CD4-positive, alpha-beta memory T cell (primary cell): ENCODE measurements around the gene RHOA. TPM values are rescaled to one million over a fixed set of nuclear protein-coding genes. Genes with fewer than 3 reads are reported as not detected.

ENCODE experiments used
- CTCF ChIA-PET: fragments of 350-600 bp; sonication (Branson Sonifier 250); formaldehyde crosslinking; loops from one replicate; lab custom pipeline; 2021; ENCODE audit warnings: inconsistent platforms; ENCODE audit not compliant: partially characterized antibody; lab: Charles Lee
- POLR2A ChIA-PET: fragments of 350-600 bp; sonication (Branson Sonifier 250); formaldehyde crosslinking; loops from one replicate; lab custom pipeline; 2021; ENCODE audit not compliant: partially characterized antibody; lab: Charles Lee
- DNase-seq, 5 donors: peaks; one replicate each; pipeline versions ENCODE4 v3.0.0 to v3.0.0-alpha.2; 2020 to 2022; ENCODE audit warnings: mixed read lengths in 1 of 5
- H3K27ac ChIP-seq: one replicate; pipeline ENCODE4 v1.7.0; 2013; ENCODE audit warnings: low read depth, low read length
- H3K27me3 ChIP-seq: 2 replicates; pipeline ENCODE4 v1.7.0; 2013; ENCODE audit warnings: mild to moderate bottlenecking, low read length, moderate library complexity; ENCODE audit not compliant: insufficient read depth
- H3K36me3 ChIP-seq: 2 replicates; pipeline ENCODE4 v1.7.0; 2013; ENCODE audit warnings: mild to moderate bottlenecking, low read length, moderate library complexity; ENCODE audit not compliant: insufficient read depth
- H3K4me1 ChIP-seq: 2 replicates; pipeline ENCODE4 v1.7.0; 2013; ENCODE audit warnings: mild to moderate bottlenecking, low read length, moderate library complexity; ENCODE audit not compliant: insufficient read depth
- H3K4me3 ChIP-seq, 2 donors: one replicate each; pipeline ENCODE4 v1.7.0; 2013; ENCODE audit warnings: low read length in 2 of 2, mild to moderate bottlenecking in 1 of 2
- H3K9me3 ChIP-seq, 2 donors: one replicate each; pipeline ENCODE4 v1.7.0; 2013; ENCODE audit warnings: low read length in 2 of 2, control low read depth in 1 of 2; ENCODE audit not compliant: control insufficient read depth in 1 of 2
- H3K27ac Mint-ChIP-seq, 7 donors: one replicate each; pipeline ENCODE4 v1.8.0; 2020 to 2021; ENCODE audit warnings: mixed read lengths in 7 of 7, mild to moderate bottlenecking in 6 of 7, inconsistent platforms in 3 of 7, moderate library complexity in 3 of 7
- H3K27me3 Mint-ChIP-seq, 2 donors: one replicate each; pipeline ENCODE4 v1.8.0; 2020 to 2021; ENCODE audit warnings: mixed read lengths in 2 of 2
- H3K36me3 Mint-ChIP-seq, 2 donors: one replicate each; pipeline ENCODE4 v1.8.0; 2020 to 2021; ENCODE audit warnings: mixed read lengths in 2 of 2, inconsistent platforms in 1 of 2, mild to moderate bottlenecking in 1 of 2
- H3K4me1 Mint-ChIP-seq, 4 donors: one replicate each; pipeline ENCODE4 v1.8.0; 2020 to 2021; ENCODE audit warnings: mixed read lengths in 4 of 4, mild to moderate bottlenecking in 1 of 4
- H3K4me3 Mint-ChIP-seq, 8 donors: one replicate each; pipeline ENCODE4 v1.8.0; 2020 to 2021; ENCODE audit warnings: mixed read lengths in 8 of 8, mild to moderate bottlenecking in 7 of 8, moderate library complexity in 6 of 8, inconsistent platforms in 3 of 8
- H3K9me3 Mint-ChIP-seq, 8 donors: one replicate each; pipeline ENCODE4 v1.8.0; 2020 to 2021; ENCODE audit warnings: mixed read lengths in 8 of 8, mild to moderate bottlenecking in 5 of 8, inconsistent platforms in 3 of 8, moderate library complexity in 1 of 8
- intact Hi-C: fragments of 100-400 bp; cut with micrococcal nuclease; formaldehyde crosslinking; loops from one replicate; pipeline ENCODE4 v1.15.1; 2023
- polyA plus RNA-seq, 2 donors: library from polyadenylated mRNA; unstranded; fragments of 300-500 nt; fragmentation: Illumina TruSeq; gene quantifications; one replicate each; pipeline ENCODE4 v1.2.3, GENCODE V29; 2021
- total RNA-seq, 2 experiments: library from RNA; stranded (reverse); gene quantifications; one replicate each; pipeline ENCODE4 v1.2.3, GENCODE V29; 2021

The RHOA gene
- total and polyA plus RNA-seq, 4 experiments from 2014 or later = 246 to 784 (median 443) TPM

DNA sequence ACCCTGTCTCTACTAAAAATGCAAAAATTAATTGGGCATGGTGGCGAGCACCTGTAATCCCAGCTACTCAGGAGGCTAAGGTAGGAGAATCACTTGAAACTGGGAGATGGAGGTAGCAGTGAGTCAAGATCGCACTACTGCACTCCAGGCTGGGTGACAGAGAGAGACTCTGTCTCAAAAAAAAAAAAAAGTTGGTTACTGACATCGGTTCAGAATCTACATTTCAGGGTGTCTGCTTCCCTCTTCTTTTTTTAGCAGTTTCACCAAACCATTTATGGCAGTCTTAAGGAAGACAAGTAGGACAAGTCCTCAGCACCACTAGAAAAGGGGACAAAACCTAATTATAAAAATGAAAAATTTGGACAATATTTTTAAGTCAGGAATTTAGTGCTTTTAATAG, 68.6 kb downstream of the RHOA start:
- intact Hi-C loops = loop anchor here (5.0 to 10.0 kb wide), 2 partner anchors 318 to 329 kb away; partner anchors contain the start of genes APEH, IMPDH2 and NDUFAF3
- CTCF ChIA-PET = interaction anchor here (0.7 to 2.2 kb wide), 5 partner anchors 9 to 178 kb away, joined by 3 to 7 read pairs (median 6); no protein-coding TSS in a partner anchor
- peak overlapping the region in 3 of 7 donors; percentile 12 to 60 (median 16) for H3K27ac Mint-ChIP-seq

DNA sequence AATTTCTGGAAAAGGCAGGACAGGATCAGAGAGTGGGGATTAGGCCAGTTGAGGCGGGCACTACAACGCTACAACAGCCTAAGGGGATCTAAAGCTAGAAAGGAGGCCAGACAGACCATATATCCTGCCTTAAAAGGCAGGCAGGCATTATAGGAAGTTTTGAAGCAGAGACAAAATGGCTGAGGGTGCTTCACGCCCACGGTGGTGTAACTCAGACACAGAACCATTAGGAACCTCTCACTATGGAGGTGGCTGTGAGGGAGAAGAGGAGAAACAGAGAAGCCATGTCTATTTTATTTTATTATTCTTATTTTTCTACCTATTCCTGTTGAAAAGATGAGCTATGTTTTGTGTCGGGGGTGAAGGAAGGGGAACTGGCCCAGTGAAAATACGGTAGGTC, 69.8 kb downstream of the RHOA start:
- H3K27me3 Mint-ChIP-seq = no peaks in the 10 kb centered on the region
- intact Hi-C loops = loop anchor here (5.0 to 10.0 kb wide), 2 partner anchors 317 to 330 kb away; partner anchors contain the start of genes APEH, IMPDH2 and NDUFAF3
- peak overlapping the region; percentile 43 to 97 (median 85) for H3K27ac Mint-ChIP-seq
- Histone ChIP-seq H3K4me3 (no peak overlapping the region), H3K4me1 (peaks cover 50% of the 10 kb centered on the region), H3K27ac (no peak overlapping the region), H3K36me3 (no peaks in the 10 kb centered on the region), H3K27me3 (no peaks in the 10 kb centered on the region), H3K9me3 (no peaks in the 10 kb centered on the region)
- H3K4me1 Mint-ChIP-seq = peaks cover 26 to 50% (median 39%) of the 10 kb centered on the region in 4 donors
- H3K36me3 Mint-ChIP-seq = peaks cover 3 to 11% of the 10 kb centered on the region in 2 donors
- no peak for DNase-seq
- no peaks in the 10 kb centered on the region for H3K9me3 Mint-ChIP-seq
- ChIA-PET CTCF (interaction anchor here (1.7 to 2.2 kb wide), 2 partner anchors 10 to 107 kb away, joined by 7 read pairs; no protein-coding TSS in a partner anchor), POLR2A (interaction anchor here (0.8 to 1.2 kb wide), 4 partner anchors 9 to 74 kb away, joined by 3 to 4 read pairs (median 4); partner anchors contain the start of genes RHOA and TCTA)
- peak overlapping the region in 5 of 8 donors; percentile 22 to 43 (median 35) for H3K4me3 Mint-ChIP-seq

More for the DNA sequence above, 68.6 kb downstream of the RHOA start:
- no peak for DNase-seq
- no peaks in the 10 kb centered on the region for H3K9me3 Mint-ChIP-seq
- H3K4me1 ChIP-seq = peaks cover 42% of the 10 kb centered on the region
- H3K27me3 ChIP-seq = no peaks in the 10 kb centered on the region
- no peaks in the 10 kb centered on the region for H3K9me3 ChIP-seq
- peaks cover 3 to 7% of the 10 kb centered on the region in 2 donors for H3K36me3 Mint-ChIP-seq
- H3K36me3 ChIP-seq = no peaks in the 10 kb centered on the region
- POLR2A ChIA-PET = interaction anchor here (0.9 kb wide), 1 partner anchor 14 kb away, joined by 4 read pairs; no protein-coding TSS in a partner anchor
- H3K4me3 ChIP-seq = no peak overlapping the region
- H3K27me3 Mint-ChIP-seq = no peaks in the 10 kb centered on the region
- peaks cover 23 to 46% (median 36%) of the 10 kb centered on the region in 4 donors for H3K4me1 Mint-ChIP-seq
- H3K4me3 Mint-ChIP-seq = no peak overlapping the region
- no peak overlapping the region for H3K27ac ChIP-seq

- DNase-seq = peak; percentile 91 to 93 (median 91)
- H3K36me3 ChIP-seq = peaks cover 2% of the 10 kb centered on the region
- no peaks in the 10 kb centered on the region for H3K27me3 ChIP-seq
- peaks cover 7 to 17% of the 10 kb centered on the region in 2 donors for H3K36me3 Mint-ChIP-seq
- POLR2A ChIA-PET = interaction anchor here (0.6 to 3.1 kb wide), 55 partner anchors 9 to 959 kb away, joined by 3 to 179 read pairs (median 5); partner anchors contain the start of genes AMIGO3, APEH, ARIH2 and C3orf62
- no peaks in the 10 kb centered on the region for H3K9me3 ChIP-seq
- H3K4me1 ChIP-seq = peaks cover 56% of the 10 kb centered on the region
- H3K27ac ChIP-seq = peak within 1 kb of the TSS; percentile 92
- H3K27me3 Mint-ChIP-seq = no peaks in the 10 kb centered on the region
- H3K4me1 Mint-ChIP-seq = peaks cover 27 to 51% (median 41%) of the 10 kb centered on the region in 4 donors
- intact Hi-C loops = loop anchor here (1.0 to 10.0 kb wide), 10 partner anchors 12 to 332 kb away; partner anchors contain the start of genes APEH, DAG1, GPX1 and IMPDH2
- H3K4me3 Mint-ChIP-seq = peak within 1 kb of the TSS; percentile 91 to 97 (median 94)
- CTCF ChIA-PET = interaction anchor here (0.6 to 9.4 kb wide), 34 partner anchors 8 to 1102 kb away, joined by 3 to 147 read pairs (median 6); partner anchors contain the start of genes DAG1, GPX1, KLHDC8B and NICN1
- peak within 1 kb of the TSS; percentile 63 to 81 for H3K4me3 ChIP-seq
- H3K9me3 Mint-ChIP-seq = peaks cover 0 to 2% (median 0%) of the 10 kb centered on the region in 8 donors
- peak within 1 kb of the TSS; percentile 96 to 100 (median 98) for H3K27ac Mint-ChIP-seq
These were observed 71.6 kb downstream of the RHOA start, which contains the start of gene USP4 for GRCh38 chr3:49339941-49340800. TSS of gene USP4 (minus strand) at chr3:49340053. CDS start at chr3:49340024, 29 bp downstream.

- H3K4me1 Mint-ChIP-seq = peaks cover 24 to 53% (median 40%) of the 10 kb centered on the region in 4 donors
- peak overlapping the region; percentile 91 to 97 (median 94) for H3K4me3 Mint-ChIP-seq
- ChIA-PET POLR2A (interaction anchor here (0.6 to 3.1 kb wide), 47 partner anchors 8 to 959 kb away, joined by 3 to 179 read pairs (median 6); partner anchors contain the start of genes AMIGO3, APEH, ARIH2 and C3orf62), CTCF (interaction anchor here (0.9 to 9.4 kb wide), 28 partner anchors 10 to 240 kb away, joined by 3 to 147 read pairs (median 6); partner anchors contain the start of genes DAG1, GPX1, KLHDC8B and NICN1)
- H3K27ac ChIP-seq = peak overlapping the region; percentile 92
- peak overlapping the region; percentile 63 to 81 for H3K4me3 ChIP-seq
- intact Hi-C loops = no loop called here
- H3K36me3 Mint-ChIP-seq = peaks cover 8 to 23% of the 10 kb centered on the region in 2 donors
- H3K27me3 ChIP-seq = no peaks in the 10 kb centered on the region
- H3K27me3 Mint-ChIP-seq = no peaks in the 10 kb centered on the region
- peaks cover 8% of the 10 kb centered on the region for H3K36me3 ChIP-seq
- H3K27ac Mint-ChIP-seq = peak overlapping the region; percentile 96 to 100 (median 98)
- H3K9me3 ChIP-seq = no peaks in the 10 kb centered on the region
- peaks cover 53% of the 10 kb centered on the region for H3K4me1 ChIP-seq
- H3K9me3 Mint-ChIP-seq = peaks cover 0 to 2% (median 0%) of the 10 kb centered on the region in 8 donors
- peak in 1 of 5 donors; percentile 48 for DNase-seq
These were observed 72.2 kb downstream of the RHOA start for GRCh38 chr3:49339581-49339940.

DNA sequence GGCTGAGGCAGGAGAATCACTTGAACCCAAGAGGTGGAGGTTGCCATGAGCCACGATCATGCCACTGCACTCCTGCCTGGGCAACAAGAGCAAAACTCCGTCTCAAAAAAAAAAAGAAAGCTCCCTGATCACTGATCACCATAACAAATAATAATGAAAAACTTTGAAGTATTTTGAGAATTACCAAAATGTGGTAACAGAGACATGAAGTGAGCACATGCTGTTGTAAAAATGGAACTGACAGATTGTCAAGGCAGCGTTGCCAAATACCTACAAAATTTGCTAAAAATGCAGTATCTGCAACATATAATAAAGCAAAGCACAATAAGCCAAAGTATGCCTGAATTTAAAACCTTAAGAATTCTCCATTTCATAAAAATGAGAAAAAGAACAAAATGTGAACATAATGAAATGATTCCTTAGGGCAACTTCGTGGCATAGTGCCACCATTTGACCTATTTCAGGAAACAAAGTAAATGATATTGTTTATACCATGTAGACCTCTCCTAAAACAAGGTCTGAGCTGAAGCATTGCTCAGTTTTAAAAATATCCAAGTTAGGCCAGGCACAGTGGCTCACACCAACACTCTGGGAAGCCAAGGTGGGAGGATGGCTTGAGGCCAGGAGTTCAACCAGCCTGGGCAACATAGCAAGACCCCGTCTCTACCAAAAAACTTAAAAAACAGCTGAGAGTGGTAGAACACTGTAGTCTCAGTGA, 77.7 kb downstream of the RHOA start:
- H3K4me3 Mint-ChIP-seq = no peak overlapping the region

GRCh38 chr3:49333091-49333490, 78.7 kb downstream of the RHOA start:
- peak overlapping the region; percentile 88 to 96 (median 94) for H3K27ac Mint-ChIP-seq
- no peaks in the 10 kb centered on the region for H3K9me3 ChIP-seq
- no peaks in the 10 kb centered on the region for H3K27me3 ChIP-seq
- intact Hi-C loops = no loop called here
- DNase-seq = peak in 4 of 5 donors; percentile 36 to 43 (median 40)
- peak overlapping the region; percentile 25 for H3K27ac ChIP-seq
- no peaks in the 10 kb centered on the region for H3K27me3 Mint-ChIP-seq
- ChIA-PET CTCF (interaction anchor here (0.9 to 9.4 kb wide), 4 partner anchors 80 to 163 kb away, joined by 3 to 147 read pairs (median 3); partner anchors contain the start of gene TCTA), POLR2A (interaction anchor here (1.1 to 1.4 kb wide), 3 partner anchors 9 to 80 kb away, joined by 4 read pairs; partner anchors contain the start of genes RHOA and TCTA)
- peaks cover 0 to 2% (median 0%) of the 10 kb centered on the region in 8 donors for H3K9me3 Mint-ChIP-seq
- H3K36me3 ChIP-seq = peaks cover 31% of the 10 kb centered on the region
- H3K4me3 ChIP-seq = no peak overlapping the region
- H3K4me1 Mint-ChIP-seq = peaks cover 18 to 37% (median 27%) of the 10 kb centered on the region in 4 donors
- peaks cover 29% of the 10 kb centered on the region for H3K4me1 ChIP-seq
- peaks cover 25 to 59% of the 10 kb centered on the region in 2 donors for H3K36me3 Mint-ChIP-seq
- H3K4me3 Mint-ChIP-seq = peak overlapping the region in 7 of 8 donors; percentile 29 to 69 (median 46)

More for the DNA sequence above, 77.7 kb downstream of the RHOA start:
- no peak overlapping the region for H3K27ac ChIP-seq
- no peak for DNase-seq
- Mint-ChIP-seq H3K27ac (peak overlapping the region; percentile 61 to 96 (median 92)), H3K36me3 (peaks cover 23 to 56% of the 10 kb centered on the region in 2 donors), H3K4me1 (peaks cover 20 to 47% (median 34%) of the 10 kb centered on the region in 4 donors), H3K9me3 (peaks cover 0 to 2% (median 0%) of the 10 kb centered on the region in 8 donors), H3K27me3 (no peaks in the 10 kb centered on the region)
- no peak overlapping the region for H3K4me3 ChIP-seq
- intact Hi-C loops = no loop called here
- no peaks in the 10 kb centered on the region for H3K27me3 ChIP-seq
- ChIA-PET CTCF (interaction anchor here (1.1 to 9.4 kb wide), 4 partner anchors 8 to 114 kb away, joined by 3 to 147 read pairs (median 4); partner anchors contain the start of gene TCTA), POLR2A (interaction anchor here (1.4 kb wide), 2 partner anchors 8 to 11 kb away, joined by 4 read pairs; no protein-coding TSS in a partner anchor)
- H3K4me1 ChIP-seq = peaks cover 39% of the 10 kb centered on the region
- H3K36me3 ChIP-seq = peaks cover 28% of the 10 kb centered on the region
- no peaks in the 10 kb centered on the region for H3K9me3 ChIP-seq
